ENCODE data around the gene LIG1.
"Not testable (repeated sequence)": the region's sequence is repeated elsewhere in the genome, so short reads cannot be mapped to it uniquely, and the experiment has no call there.

The LIG1 gene

GRCh38 chr19:48094855-48095203, 75.3 kb downstream of the LIG1 start:
- peaks cover 48 to 54% of the 10 kb centered on the region in 2 donors for H3K36me3 Mint-ChIP-seq
- no peaks in the 10 kb centered on the region for H3K27me3 Mint-ChIP-seq
- no peak overlapping the region for H3K4me3 Mint-ChIP-seq
- DNase-seq = no peak
- H3K27ac Mint-ChIP-seq = no peak overlapping the region
- H3K4me1 Mint-ChIP-seq = peaks cover 3 to 7% of the 10 kb centered on the region in 2 donors
- peaks cover 9 to 19% of the 10 kb centered on the region in 2 donors for H3K9me3 Mint-ChIP-seq
- ATAC-seq (replicated peaks) = no peak

- DNase-seq (no peak), ATAC-seq (replicated peaks) (peak; percentile 39 to 60)
- H3K9me3 Mint-ChIP-seq = peaks cover 9 to 19% of the 10 kb centered on the region in 2 donors
- H3K27me3 Mint-ChIP-seq = no peaks in the 10 kb centered on the region
- no peak overlapping the region for H3K4me3 Mint-ChIP-seq
- H3K27ac Mint-ChIP-seq = no peak overlapping the region
- H3K4me1 Mint-ChIP-seq = peaks cover 3 to 11% of the 10 kb centered on the region in 2 donors
- H3K36me3 Mint-ChIP-seq = peaks cover 48 to 49% of the 10 kb centered on the region in 2 donors
Observed at GRCh38 chr19:48094129-48094854, 75.9 kb downstream of the LIG1 start.

- H3K9me3 Mint-ChIP-seq = peaks cover 8 to 19% of the 10 kb centered on the region in 2 donors
- peaks cover 39 to 45% of the 10 kb centered on the region in 2 donors for H3K36me3 Mint-ChIP-seq
- DNase-seq; H3K27ac Mint-ChIP-seq; ATAC-seq (replicated peaks); H3K4me3 Mint-ChIP-seq; H3K27me3 Mint-ChIP-seq: not testable (repeated sequence)
- peaks cover 3 to 11% of the 10 kb centered on the region in 2 donors for H3K4me1 Mint-ChIP-seq
Observed at GRCh38 chr19:48091111-48091718, 78.9 kb downstream of the LIG1 start.

GRCh38 chr19:48090281-48090802, 79.8 kb downstream of the LIG1 start:
- Mint-ChIP-seq H3K27me3 (no peaks in the 10 kb centered on the region), H3K4me1 (peaks cover 3 to 11% of the 10 kb centered on the region in 2 donors), H3K36me3 (peaks cover 30 to 38% of the 10 kb centered on the region in 2 donors), H3K27ac (no peak overlapping the region), H3K4me3 (no peak overlapping the region), H3K9me3 (peaks cover 8 to 18% of the 10 kb centered on the region in 2 donors)
- DNase-seq = no peak
- ATAC-seq (replicated peaks) = peak; percentile 23 to 38

- H3K27ac Mint-ChIP-seq; H3K9me3 Mint-ChIP-seq; ATAC-seq (replicated peaks); H3K4me3 Mint-ChIP-seq; H3K27me3 Mint-ChIP-seq; DNase-seq: not testable (repeated sequence)
- Mint-ChIP-seq H3K36me3 (peaks cover 21 to 28% of the 10 kb centered on the region in 2 donors), H3K4me1 (peaks cover 3 to 11% of the 10 kb centered on the region in 2 donors)
Observed at GRCh38 chr19:48088991-48089390, 81.2 kb downstream of the LIG1 start.

- H3K4me1 Mint-ChIP-seq = peaks cover 3 to 11% of the 10 kb centered on the region in 2 donors
- H3K4me3 Mint-ChIP-seq = no peak overlapping the region
- H3K36me3 Mint-ChIP-seq = peaks cover 8 to 14% of the 10 kb centered on the region in 2 donors
- no peaks in the 10 kb centered on the region for H3K9me3 Mint-ChIP-seq
- H3K27me3 Mint-ChIP-seq = no peaks in the 10 kb centered on the region
- ATAC-seq (replicated peaks) (no peak), DNase-seq (no peak)
- no peak overlapping the region for H3K27ac Mint-ChIP-seq
Observed at GRCh38 chr19:48085904-48086864, 84.0 kb downstream of the LIG1 start.

GRCh38 chr19:48085076-48085475, 85.1 kb downstream of the LIG1 start:
- no peak for DNase-seq
- Mint-ChIP-seq H3K36me3 (peaks cover 8 to 14% of the 10 kb centered on the region in 2 donors), H3K4me3 (no peak overlapping the region), H3K4me1 (peaks cover under 1 to 7% of the 10 kb centered on the region in 2 donors), H3K27ac (no peak overlapping the region), H3K9me3 (no peaks in the 10 kb centered on the region), H3K27me3 (no peaks in the 10 kb centered on the region)
- no peak for ATAC-seq (replicated peaks)

- Mint-ChIP-seq H3K36me3 (peaks cover 15 to 16% of the 10 kb centered on the region in 2 donors), H3K27ac (no peak overlapping the region), H3K4me1 (no peaks in the 10 kb centered on the region), H3K27me3 (no peaks in the 10 kb centered on the region), H3K4me3 (no peak overlapping the region), H3K9me3 (no peaks in the 10 kb centered on the region)
- ATAC-seq (replicated peaks) = no peak
- DNase-seq = no peak
Observed at GRCh38 chr19:48081106-48081505, 89.0 kb downstream of the LIG1 start.

- not testable (repeated sequence) for ATAC-seq (replicated peaks); H3K4me1 Mint-ChIP-seq; H3K27ac Mint-ChIP-seq; H3K9me3 Mint-ChIP-seq; H3K4me3 Mint-ChIP-seq; DNase-seq; H3K27me3 Mint-ChIP-seq
- H3K36me3 Mint-ChIP-seq = peaks cover 23 to 29% of the 10 kb centered on the region in 2 donors
Observed at GRCh38 chr19:48070177-48070769, 99.9 kb downstream of the LIG1 start.

- no peak for ATAC-seq (replicated peaks)
- H3K36me3 Mint-ChIP-seq = peaks cover 25 to 29% of the 10 kb centered on the region in 2 donors
- H3K4me3 Mint-ChIP-seq = no peak overlapping the region
Observed at GRCh38 chr19:48069435-48069834, 100.7 kb downstream of the LIG1 start.

More at GRCh38 chr19:48069435-48069834, 100.7 kb downstream of the LIG1 start:
- no peak for DNase-seq
- H3K9me3 Mint-ChIP-seq = no peaks in the 10 kb centered on the region
- no peak overlapping the region for H3K27ac Mint-ChIP-seq
- no peaks in the 10 kb centered on the region for H3K4me1 Mint-ChIP-seq
- no peaks in the 10 kb centered on the region for H3K27me3 Mint-ChIP-seq
